Heart right ventricle (tissue), 16 donors: ENCODE data around the gene ACBD5. TPM values are rescaled to one million over a fixed set of nuclear protein-coding genes. Genes with fewer than 3 reads are reported as not detected.

Source experiments
- ATAC-seq, 8 donors: fragments of 200-7000 bp; cut with Tn5 transposase; one replicate each; pipeline ENCODE4 v1.9.1; 2020; ENCODE audit warnings: mild to moderate bottlenecking in 8 of 8, moderate library complexity in 8 of 8, moderate number of reproducible peaks in 1 of 8
- DNase-seq, 2 donors: peaks; one replicate each; pipeline ENCODE4 v3.0.0-alpha.2; 2020
- H3K27ac ChIP-seq, 10 donors: fragments of 200-600 bp; sonication (generic) in 2 of 10; one replicate each; pipeline versions ENCODE4 v1.5.0 to v1.8.0; 2020 to 2022; ENCODE audit warnings: mild to moderate bottlenecking in 3 of 10
- H3K27me3 ChIP-seq, 7 donors: fragments of 200-600 bp; one replicate each; pipeline ENCODE4 v1.8.0; 2021 to 2022; ENCODE audit warnings: mild to moderate bottlenecking in 2 of 7
- H3K36me3 ChIP-seq, 9 donors: fragments of 200-600 bp; sonication (generic) in 1 of 9; one replicate each; pipeline versions ENCODE4 v1.5.0 to v1.8.0; 2020 to 2022; ENCODE audit warnings: mild to moderate bottlenecking in 2 of 9
- H3K4me1 ChIP-seq, 9 donors: fragments of 200-600 bp; sonication (generic) in 1 of 9; one replicate each; pipeline versions ENCODE4 v1.5.0 to v1.8.0; 2020 to 2022; ENCODE audit warnings: mild to moderate bottlenecking in 4 of 9
- H3K4me3 ChIP-seq, 10 donors: fragments of 200-600 bp; sonication (generic) in 2 of 10; one replicate each; pipeline versions ENCODE4 v1.5.0 to v1.8.0; 2020 to 2022; ENCODE audit warnings: mild to moderate bottlenecking in 7 of 10, moderate library complexity in 2 of 10
- H3K9me3 ChIP-seq, 11 donors: fragments of 200-600 bp in 10 of 11; sonication (generic) in 2 of 11; one replicate each; pipeline versions ENCODE4 v1.5.0 to v1.8.0; 2013 to 2022; ENCODE audit warnings: mild to moderate bottlenecking in 2 of 11, control low read depth in 1 of 11, moderate library complexity in 1 of 11
- CTCF ChIP-seq, 9 donors: fragments of 200-600 bp; sonication (generic) in 2 of 9; IDR thresholded peaks; one replicate each; pipeline versions ENCODE4 v1.5.0 to v1.8.0; 2021 to 2022; ENCODE audit warnings: antibody characterized with exemption in 9 of 9, mild to moderate bottlenecking in 5 of 9, moderate library complexity in 1 of 9
- WGBS, 2 donors: extraction: QIAGEN DNeasy Blood & Tissue Kit; methylation state at CpG; one replicate each; pipeline ENCODE4 v1.1.7; 2013; ENCODE audit warnings: inconsistent platforms in 1 of 2; 5-methylcytosine and 5-hydroxymethylcytosine counted together
- intact Hi-C, 10 donors: fragments of 100-400 bp; cut with DNase I; formaldehyde crosslinking; loops; one replicate each; pipeline versions ENCODE4 v1.11.1 to v1.14.2; 2022
- polyA plus RNA-seq, 2 donors: library from polyadenylated mRNA; stranded (reverse); fragments of 200-250 nt; gene quantifications; one replicate each; pipeline ENCODE4 v1.2.3, GENCODE V29; 2013
- total RNA-seq, 10 donors: library from RNA; stranded (reverse); fragmentation: NEBNext Ultra II Directional in 3 of 10; extraction: Animal tissue kit (Norgen Biotek cat#: 25700) in 3 of 10; gene quantifications; one replicate each; pipeline versions ENCODE4 v1.2.1 to v1.2.4, GENCODE V29; 2021 to 2023
- donor health status: Arrhythmogenic right ventricular cardiomyopathy.
- donor health status: ischemic (EF 13 %, LVEDD 7.1; RV severe dilation, severe dysfunction).
- donor health status: healthy with polysubstance abuse.
- donor health status: DM: no; HTN: yes; CAD: no.
- donor health status: DM: no; HTN: no; CAD: no.
- donor health status: ischemic (EF 25% LVEDD 6.9; RV normal size, moderate dysfunction).
- donor health status: ischemic (EF 25% LVEDD 5.7; RV mildly dilated, moderate dysfunction).
- donor health status: healthy.
- donor health status: DM: yes; HTN: yes; CAD: no.
- donor health status: Ischemic cardiomyopathy.
- donor health status: ischemic (EF 35%, LVEDD 5.7; RV mildly dilated, moderate dysfunction).
- donor health status: nonischemic (EF 11% LVEDD 7.7; RV severe dilation, severe dysfunction).
- donor health status: DM: yes; HTN: yes; CAD: no.
- donor health status: PGD.
- donor health status: ischemic (EF 29% LVEDD 5.4; RV normal size, mild dysfunction).
- donor health status: nonischemic (EF 23%, LVEDD 6.1; RV moderate dilation, normal function).

Gene ACBD5
- total and polyA plus RNA-seq, 12 donors: 14.6 to 93.3 (median 72.7) TPM

- no peaks in the 10 kb centered on the region for H3K9me3 ChIP-seq
- WGBS, 2 donors: 66 to 67% methylated on average over 1 of the region's 1 CpG
- intact Hi-C loops: no loop called here
- DNase-seq: no peak
- no peak for TF ChIP-seq CTCF (IDR thresholded peaks at IDR 0.05)
- H3K4me3 ChIP-seq: no peak overlapping the region
- ATAC-seq: no peak
- H3K36me3 ChIP-seq: peaks cover 0 to 51% (median 9%) of the 10 kb centered on the region in 9 donors
- H3K27me3 ChIP-seq: no peaks in the 10 kb centered on the region
- H3K27ac ChIP-seq: peak overlapping the region in 1 of 10 donors; percentile 25
- H3K4me1 ChIP-seq: peaks cover 0 to 47% (median 35%) of the 10 kb centered on the region in 9 donors
Measured at GRCh38 chr10:27235706-27236105, 4.9 kb downstream of the ACBD5 start.

GRCh38 chr10:27230022-27230421 lies 10.6 kb downstream of the ACBD5 start:
- intact Hi-C loops: loop anchor here in 1 of 10 donors (5.0 kb wide), 1 partner anchor 57 kb away; no protein-coding TSS in a partner anchor
- no peak for ATAC-seq

GRCh38 chr10:27225642-27226257 lies 14.8 kb downstream of the ACBD5 start:
- DNase-seq (no peak), ATAC-seq (no peak)
- Histone ChIP-seq H3K9me3 (no peaks in the 10 kb centered on the region), H3K27ac (peak overlapping the region in 1 of 10 donors; percentile 13), H3K27me3 (no peaks in the 10 kb centered on the region), H3K36me3 (peaks cover 0 to 85% (median 21%) of the 10 kb centered on the region in 9 donors), H3K4me1 (no peaks in the 10 kb centered on the region), H3K4me3 (no peak overlapping the region)
- no peak for TF ChIP-seq CTCF (IDR thresholded peaks at IDR 0.05)
- intact Hi-C loops: loop anchor here in 4 of 10 donors (10.0 kb wide), 2 partner anchors 129 to 139 kb away; no protein-coding TSS in a partner anchor
- WGBS, 2 donors: 57 to 63% methylated on average over 3 of the region's 3 CpGs

More at GRCh38 chr10:27230022-27230421, 10.6 kb downstream of the ACBD5 start:
- no peak overlapping the region for H3K4me3 ChIP-seq
- DNase-seq: no peak
- H3K27me3 ChIP-seq: no peaks in the 10 kb centered on the region
- peaks cover 0 to 97% (median 18%) of the 10 kb centered on the region in 9 donors for H3K36me3 ChIP-seq
- WGBS, 2 donors: 95 to 97% methylated on average over 1 of the region's 1 CpG
- H3K27ac ChIP-seq: no peak overlapping the region
- H3K4me1 ChIP-seq: peaks cover 0 to under 1% (median 0%) of the 10 kb centered on the region in 9 donors
- H3K9me3 ChIP-seq: no peaks in the 10 kb centered on the region
- TF ChIP-seq CTCF (IDR thresholded peaks at IDR 0.05): no peak

GRCh38 chr10:27225011-27225590 lies 15.5 kb downstream of the ACBD5 start:
- ATAC-seq: no peak
- Histone ChIP-seq H3K4me3 (no peak overlapping the region), H3K9me3 (no peaks in the 10 kb centered on the region), H3K27me3 (no peaks in the 10 kb centered on the region), H3K4me1 (no peaks in the 10 kb centered on the region), H3K27ac (peak overlapping the region in 1 of 10 donors; percentile 2), H3K36me3 (peaks cover 0 to 85% (median 21%) of the 10 kb centered on the region in 9 donors)
- 90 to 98% methylated on average over 8 of the region's 8 CpGs for WGBS, 2 donors
- no peak for TF ChIP-seq CTCF (IDR thresholded peaks at IDR 0.05)
- intact Hi-C loops: loop anchor here in 4 of 10 donors (10.0 kb wide), 2 partner anchors 130 to 140 kb away; no protein-coding TSS in a partner anchor
- no peak for DNase-seq
